Measurements from ENCODE around the gene UQCC2.

DNA sequence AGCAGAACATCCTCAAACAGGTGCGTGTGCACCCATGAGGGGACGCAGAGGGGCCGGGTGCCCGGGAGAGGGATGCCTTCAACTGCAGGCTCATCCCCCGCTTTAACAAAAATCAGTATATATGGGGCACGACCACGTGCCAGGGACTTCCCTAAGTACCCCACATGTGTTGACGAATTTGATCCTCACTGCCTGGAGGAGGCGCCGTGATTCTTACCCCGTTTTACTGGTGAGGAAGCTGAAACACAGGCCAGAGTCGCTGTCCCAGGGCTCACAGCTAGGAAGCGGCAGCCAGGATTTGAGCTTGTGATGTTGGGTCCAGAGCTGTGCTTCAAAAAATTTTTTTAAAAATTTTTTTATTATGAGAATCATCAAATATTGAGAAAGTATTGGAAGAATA is 45.5 kb downstream of the UQCC2 start:
- TF ChIP-seq ISL1 (CRISPR knock-in tag; IDR thresholded peaks at IDR 0.05) (no peak), TCF4 (CRISPR knock-in tag; IDR thresholded peaks at IDR 0.05; ENCODE audit: borderline replicate concordance) (no peak), ZFP3 (CRISPR knock-in tag; IDR thresholded peaks at IDR 0.05) (no peak)
- TF ChIP-seq, protein P1, sequence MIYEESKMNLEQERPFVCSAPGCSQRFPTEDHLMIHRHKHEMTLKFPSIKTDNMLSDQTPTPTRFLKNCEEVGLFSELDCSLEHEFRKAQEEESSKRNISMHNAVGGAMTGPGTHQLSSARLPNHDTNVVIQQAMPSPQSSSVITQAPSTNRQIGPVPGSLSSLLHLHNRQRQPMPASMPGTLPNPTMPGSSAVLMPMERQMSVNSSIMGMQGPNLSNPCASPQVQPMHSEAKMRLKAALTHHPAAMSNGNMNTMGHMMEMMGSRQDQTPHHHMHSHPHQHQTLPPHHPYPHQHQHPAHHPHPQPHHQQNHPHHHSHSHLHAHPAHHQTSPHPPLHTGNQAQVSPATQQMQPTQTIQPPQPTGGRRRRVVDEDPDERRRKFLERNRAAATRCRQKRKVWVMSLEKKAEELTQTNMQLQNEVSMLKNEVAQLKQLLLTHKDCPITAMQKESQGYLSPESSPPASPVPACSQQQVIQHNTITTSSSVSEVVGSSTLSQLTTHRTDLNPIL (CRISPR knock-in tag; IDR thresholded peaks at IDR 0.05; ENCODE audit: low read depth) = no peak
